GM23338 (cell line): ENCODE data around the gene EPHA4. TPM values are rescaled to one million over a fixed set of nuclear protein-coding genes. Genes with fewer than 3 reads are reported as not detected.
A peak's percentile ranks its signal among the peaks of the same experiment; 100 is the strongest.

Experiments
- ATAC-seq: fragments of 200-7000 bp; cut with Tn5 transposase; 3 replicates; pipeline ENCODE4 v1.9.1; 2020
- DNase-seq: peaks from one replicate; pipeline ENCODE4 v3.0.0-alpha.2; 2015; ENCODE audit warnings: low spot score
- H2AFZ ChIP-seq: fragments of 200-600 bp; sonication (generic); 2 replicates; pipeline ENCODE4 v1.8.0; 2016; ENCODE audit warnings: antibody characterized with exemption, mild to moderate bottlenecking, moderate library complexity
- H3F3A ChIP-seq: fragments of 200-600 bp; sonication (generic); replicated peaks from 2 replicates; pipeline ENCODE4 v1.8.0; 2017; ENCODE audit warnings: antibody characterized with exemption, mixed run types, low read depth
- H3K27ac ChIP-seq: fragments of 200-600 bp; sonication (generic); 2 replicates; pipeline ENCODE4 v1.6.1; 2016; ENCODE audit warnings: low read depth
- H3K27me3 ChIP-seq: fragments of 200-600 bp; sonication (generic); 2 replicates; pipeline ENCODE4 v1.8.0; 2016; ENCODE audit warnings: mild to moderate bottlenecking, mixed run types, moderate library complexity; ENCODE audit not compliant: insufficient read depth
- H3K36me3 ChIP-seq: fragments of 200-600 bp; sonication (generic); 2 replicates; pipeline ENCODE4 v1.8.0; 2016; ENCODE audit warnings: mild to moderate bottlenecking; ENCODE audit not compliant: insufficient read depth
- H3K4me1 ChIP-seq: fragments of 200-600 bp; sonication (generic); 2 replicates; pipeline ENCODE4 v1.8.0; 2016; ENCODE audit warnings: mild to moderate bottlenecking, moderate library complexity; ENCODE audit not compliant: insufficient read depth
- H3K4me2 ChIP-seq: fragments of 200-600 bp; sonication (generic); 2 replicates; pipeline ENCODE4 v1.7.1; 2017; ENCODE audit warnings: mixed run types
- H3K4me3 ChIP-seq: fragments of 200-600 bp; sonication (generic); 2 replicates; pipeline ENCODE4 v1.6.1; 2016; ENCODE audit warnings: mixed run types
- H3K79me2 ChIP-seq: fragments of 200-600 bp; sonication (generic); replicated peaks from 2 replicates; pipeline ENCODE4 v1.8.0; 2017; ENCODE audit warnings: mild to moderate bottlenecking; ENCODE audit not compliant: insufficient read depth
- H3K9me2 ChIP-seq: fragments of 200-600 bp; sonication (generic); 2 replicates; pipeline ENCODE4 v1.8.0; 2017; ENCODE audit not compliant: insufficient read depth
- H4K20me1 ChIP-seq: fragments of 200-600 bp; sonication (generic); replicated peaks from 2 replicates; pipeline ENCODE4 v1.8.0; 2017; ENCODE audit warnings: mild to moderate bottlenecking; ENCODE audit not compliant: insufficient read depth
- H3K27ac Mint-ChIP-seq: 2 replicates; pipeline ENCODE4 v1.8.0; 2020; ENCODE audit warnings: inconsistent platforms, mild to moderate bottlenecking, moderate library complexity, mixed read lengths
- H3K27me3 Mint-ChIP-seq: 3 replicates; pipeline ENCODE4 v1.8.0; 2022; ENCODE audit warnings: low read depth, mild to moderate bottlenecking, moderate library complexity, mixed read lengths, inconsistent platforms; ENCODE audit not compliant: insufficient read depth, poor library complexity
- H3K36me3 Mint-ChIP-seq: 3 replicates; pipeline ENCODE4 v1.8.0; 2021; ENCODE audit warnings: low read depth, mild to moderate bottlenecking, inconsistent platforms, moderate library complexity, mixed read lengths
- H3K4me1 Mint-ChIP-seq: 3 replicates; pipeline ENCODE4 v1.8.0; 2020; ENCODE audit warnings: mild to moderate bottlenecking, inconsistent platforms, mixed read lengths
- H3K4me3 Mint-ChIP-seq: 3 replicates; pipeline ENCODE4 v1.8.0; 2021; ENCODE audit warnings: moderate library complexity, mild to moderate bottlenecking, inconsistent platforms, mixed read lengths
- H3K9me3 Mint-ChIP-seq: 3 replicates; pipeline ENCODE4 v1.8.0; 2020; ENCODE audit warnings: moderate library complexity, mild to moderate bottlenecking, inconsistent platforms, mixed read lengths
- CREB1 ChIP-seq: fragments of 250-450 bp; sonication (Bioruptor Pico); IDR thresholded peaks from 2 replicates; pipeline ENCODE4 v1.5.0; 2020; ENCODE audit warnings: low read depth, mild to moderate bottlenecking, moderate library complexity
- EZH2 ChIP-seq: fragments of 200-600 bp; sonication (generic); IDR thresholded peaks from one replicate; pipeline ENCODE4 v1.8.0; 2017; ENCODE audit warnings: antibody characterized with exemption, mild to moderate bottlenecking, low read depth; ENCODE audit not compliant: unreplicated experiment
- EZH2phosphoT487 ChIP-seq: fragments of 200-600 bp; sonication (generic); IDR thresholded peaks from one replicate; pipeline ENCODE4 v1.8.1; 2018; ENCODE audit warnings: antibody characterized with exemption; ENCODE audit not compliant: unreplicated experiment
- JUNB ChIP-seq: IDR thresholded peaks from one replicate; pipeline ENCODE4 v1.6.1; 2016; ENCODE audit warnings: antibody characterized with exemption; ENCODE audit not compliant: unreplicated experiment
- NANOG ChIP-seq: IDR thresholded peaks from 2 replicates; pipeline ENCODE4 v1.6.1; 2016; ENCODE audit warnings: antibody characterized with exemption, borderline replicate concordance
- POLR2AphosphoS5 ChIP-seq: IDR thresholded peaks from 2 replicates; pipeline ENCODE4 v1.6.1; 2016; ENCODE audit warnings: antibody characterized with exemption, low read depth
- STAT1 ChIP-seq: IDR thresholded peaks from one replicate; pipeline ENCODE4 v1.6.1; 2016; ENCODE audit warnings: antibody characterized with exemption; ENCODE audit not compliant: unreplicated experiment
- ZNF114 ChIP-seq: fragments of 250-450 bp; sonication (Bioruptor Pico); IDR thresholded peaks from 2 replicates; pipeline ENCODE4 v1.5.0; 2020; ENCODE audit warnings: mild to moderate bottlenecking, moderate library complexity
- ZNF331 ChIP-seq: fragments of 250-450 bp; sonication (Bioruptor Pico); IDR thresholded peaks from 2 replicates; pipeline ENCODE4 v1.5.0; 2020; ENCODE audit warnings: low read depth, mild to moderate bottlenecking, moderate library complexity
- polyA plus RNA-seq: library from polyadenylated mRNA; unstranded; fragments of >200 nt; fragmentation: Nextera tagmentation; extraction: Ambion mirVana; gene quantifications from 2 replicates; pipeline ENCODE4 v1.2.1, GENCODE V29; 2016
- total RNA-seq: library from RNA; depleted of rRNA; stranded (reverse); fragments of >200 nt; shearing (Covaris generic); gene quantifications from 2 replicates; pipeline ENCODE4 v1.2.3, GENCODE V29; 2014
- TF ChIP-seq, protein P1 (sequence below), 2 experiments: fragments of 200-600 bp in 1 of 2; sonication (generic) in 1 of 2; conservative IDR thresholded peaks; 2 replicates each; pipeline versions ENCODE4 v1.5.1 to v1.6.1; 2016 to 2017; ENCODE audit warnings: antibody characterized with exemption in 2 of 2, low read depth in 2 of 2, mild to moderate bottlenecking in 2 of 2, moderate library complexity in 1 of 2
- TF ChIP-seq, protein P2 (sequence below): fragments of 250-450 bp; sonication (Bioruptor Pico); IDR thresholded peaks from 2 replicates; pipeline ENCODE4 v1.5.0; 2020; ENCODE audit warnings: mild to moderate bottlenecking, moderate library complexity
- TF ChIP-seq, protein P3 (sequence below): IDR thresholded peaks from 2 replicates; pipeline ENCODE4 v1.6.1; 2016; ENCODE audit warnings: antibody characterized with exemption

The EPHA4 gene
- total and polyA plus RNA-seq, 2 experiments from 2014 or later: 4.1 to 6.2 TPM

DNA sequence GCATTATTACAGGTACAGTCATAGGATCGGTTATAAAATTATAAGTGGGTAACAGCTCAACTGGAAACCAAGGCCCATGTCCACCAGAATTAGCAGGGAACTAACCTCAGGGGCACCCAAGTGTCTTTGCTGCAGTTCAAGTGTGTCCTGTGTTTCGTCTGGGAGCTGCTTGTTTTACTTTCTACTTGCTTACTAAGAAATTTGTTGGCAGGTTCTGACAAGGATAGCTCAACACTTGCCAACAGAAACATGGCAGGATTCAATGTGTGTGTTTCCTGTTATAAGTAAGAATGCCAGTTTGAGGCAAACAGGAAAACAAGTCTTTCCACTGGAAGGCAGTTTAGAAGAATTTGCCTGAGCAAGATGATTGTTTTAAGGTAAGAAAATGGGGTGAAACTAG lies 104.5 kb downstream of the EPHA4 start:
- Histone ChIP-seq H3K4me2 (peak overlapping the region; percentile 35; the same call in 1 of the 2 replicates), H3K4me3 (no peak overlapping the region), H3K27ac (no peak overlapping the region), H4K20me1 (0 out of 2 replicates have a peak, but pooled peaks cover 3% of the 10 kb centered on the region), H3K36me3 (no peaks in the 10 kb centered on the region), H3K27me3 (peaks cover 38% of the 10 kb centered on the region), H2AFZ (no peak overlapping the region), H3K9me2 (peaks cover 5% of the 10 kb centered on the region; the same call in 1 of the 2 replicates), H3F3A (no peaks in the 10 kb centered on the region), H3K79me2 (no peaks in the 10 kb centered on the region), H3K4me1 (peaks cover 17% of the 10 kb centered on the region)
- H3K27me3 Mint-ChIP-seq: peaks cover 14% of the 10 kb centered on the region
- ATAC-seq: no peak
- no peak overlapping the region for H3K27ac Mint-ChIP-seq
- TF ChIP-seq EZH2phosphoT487: no peak
- no peak for DNase-seq
- H3K9me3 Mint-ChIP-seq: no peaks in the 10 kb centered on the region
- no peaks in the 10 kb centered on the region for H3K36me3 Mint-ChIP-seq
- peaks cover 44% of the 10 kb centered on the region for H3K4me1 Mint-ChIP-seq
- no peak overlapping the region for H3K4me3 Mint-ChIP-seq

DNA sequence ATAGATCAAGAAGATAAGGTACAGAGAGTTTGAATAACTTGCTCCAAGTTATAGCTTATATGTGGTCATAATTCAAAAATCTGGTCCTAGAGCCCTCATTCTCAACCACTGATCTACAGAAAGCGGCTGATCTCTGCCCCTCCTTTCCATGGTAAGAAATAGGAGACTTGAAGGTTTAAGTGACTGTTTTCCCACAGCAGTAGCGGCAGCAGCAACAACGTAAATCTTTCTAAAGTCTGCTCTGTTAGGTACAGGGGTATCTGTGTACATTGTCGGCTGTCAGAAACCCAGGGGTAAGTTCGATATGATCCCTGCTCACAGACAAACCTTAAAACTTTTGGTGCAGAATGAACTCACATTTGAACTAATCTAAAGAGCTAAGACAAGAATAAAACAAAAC lies 105.4 kb downstream of the EPHA4 start:
- Mint-ChIP-seq H3K36me3 (no peaks in the 10 kb centered on the region), H3K4me1 (peaks cover 44% of the 10 kb centered on the region), H3K4me3 (no peak overlapping the region), H3K27ac (no peak overlapping the region), H3K27me3 (peaks cover 14% of the 10 kb centered on the region), H3K9me3 (no peaks in the 10 kb centered on the region)
- DNase-seq (no peak), ATAC-seq (no peak)
- H3K79me2 ChIP-seq: no peaks in the 10 kb centered on the region
- H4K20me1 ChIP-seq: 0 out of 2 replicates have a peak, but pooled peaks cover 3% of the 10 kb centered on the region
- H2AFZ ChIP-seq: no peak overlapping the region
- H3K4me3 ChIP-seq: no peak overlapping the region
- peaks cover 17% of the 10 kb centered on the region for H3K4me1 ChIP-seq
- peaks cover 38% of the 10 kb centered on the region for H3K27me3 ChIP-seq
- H3F3A ChIP-seq: no peaks in the 10 kb centered on the region
- no peak overlapping the region for H3K27ac ChIP-seq
- no peak overlapping the region for H3K4me2 ChIP-seq
- peaks cover 5% of the 10 kb centered on the region; the same call in 1 of the 2 replicates for H3K9me2 ChIP-seq
- H3K36me3 ChIP-seq: no peaks in the 10 kb centered on the region
- TF ChIP-seq NANOG (no peak), JUNB (no peak), EZH2 (no peak), POLR2AphosphoS5 (no peak), CREB1 (CRISPR knock-in tag) (no peak), STAT1 (no peak), EZH2phosphoT487 (no peak), ZNF114 (CRISPR knock-in tag) (no peak), ZNF331 (CRISPR knock-in tag) (no peak)
- TF ChIP-seq, protein P1, sequence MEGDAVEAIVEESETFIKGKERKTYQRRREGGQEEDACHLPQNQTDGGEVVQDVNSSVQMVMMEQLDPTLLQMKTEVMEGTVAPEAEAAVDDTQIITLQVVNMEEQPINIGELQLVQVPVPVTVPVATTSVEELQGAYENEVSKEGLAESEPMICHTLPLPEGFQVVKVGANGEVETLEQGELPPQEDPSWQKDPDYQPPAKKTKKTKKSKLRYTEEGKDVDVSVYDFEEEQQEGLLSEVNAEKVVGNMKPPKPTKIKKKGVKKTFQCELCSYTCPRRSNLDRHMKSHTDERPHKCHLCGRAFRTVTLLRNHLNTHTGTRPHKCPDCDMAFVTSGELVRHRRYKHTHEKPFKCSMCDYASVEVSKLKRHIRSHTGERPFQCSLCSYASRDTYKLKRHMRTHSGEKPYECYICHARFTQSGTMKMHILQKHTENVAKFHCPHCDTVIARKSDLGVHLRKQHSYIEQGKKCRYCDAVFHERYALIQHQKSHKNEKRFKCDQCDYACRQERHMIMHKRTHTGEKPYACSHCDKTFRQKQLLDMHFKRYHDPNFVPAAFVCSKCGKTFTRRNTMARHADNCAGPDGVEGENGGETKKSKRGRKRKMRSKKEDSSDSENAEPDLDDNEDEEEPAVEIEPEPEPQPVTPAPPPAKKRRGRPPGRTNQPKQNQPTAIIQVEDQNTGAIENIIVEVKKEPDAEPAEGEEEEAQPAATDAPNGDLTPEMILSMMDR (conservative IDR thresholded peaks at IDR 0.05; ENCODE audit: low read depth in 2 of 2): no peak
- TF ChIP-seq, protein P2, sequence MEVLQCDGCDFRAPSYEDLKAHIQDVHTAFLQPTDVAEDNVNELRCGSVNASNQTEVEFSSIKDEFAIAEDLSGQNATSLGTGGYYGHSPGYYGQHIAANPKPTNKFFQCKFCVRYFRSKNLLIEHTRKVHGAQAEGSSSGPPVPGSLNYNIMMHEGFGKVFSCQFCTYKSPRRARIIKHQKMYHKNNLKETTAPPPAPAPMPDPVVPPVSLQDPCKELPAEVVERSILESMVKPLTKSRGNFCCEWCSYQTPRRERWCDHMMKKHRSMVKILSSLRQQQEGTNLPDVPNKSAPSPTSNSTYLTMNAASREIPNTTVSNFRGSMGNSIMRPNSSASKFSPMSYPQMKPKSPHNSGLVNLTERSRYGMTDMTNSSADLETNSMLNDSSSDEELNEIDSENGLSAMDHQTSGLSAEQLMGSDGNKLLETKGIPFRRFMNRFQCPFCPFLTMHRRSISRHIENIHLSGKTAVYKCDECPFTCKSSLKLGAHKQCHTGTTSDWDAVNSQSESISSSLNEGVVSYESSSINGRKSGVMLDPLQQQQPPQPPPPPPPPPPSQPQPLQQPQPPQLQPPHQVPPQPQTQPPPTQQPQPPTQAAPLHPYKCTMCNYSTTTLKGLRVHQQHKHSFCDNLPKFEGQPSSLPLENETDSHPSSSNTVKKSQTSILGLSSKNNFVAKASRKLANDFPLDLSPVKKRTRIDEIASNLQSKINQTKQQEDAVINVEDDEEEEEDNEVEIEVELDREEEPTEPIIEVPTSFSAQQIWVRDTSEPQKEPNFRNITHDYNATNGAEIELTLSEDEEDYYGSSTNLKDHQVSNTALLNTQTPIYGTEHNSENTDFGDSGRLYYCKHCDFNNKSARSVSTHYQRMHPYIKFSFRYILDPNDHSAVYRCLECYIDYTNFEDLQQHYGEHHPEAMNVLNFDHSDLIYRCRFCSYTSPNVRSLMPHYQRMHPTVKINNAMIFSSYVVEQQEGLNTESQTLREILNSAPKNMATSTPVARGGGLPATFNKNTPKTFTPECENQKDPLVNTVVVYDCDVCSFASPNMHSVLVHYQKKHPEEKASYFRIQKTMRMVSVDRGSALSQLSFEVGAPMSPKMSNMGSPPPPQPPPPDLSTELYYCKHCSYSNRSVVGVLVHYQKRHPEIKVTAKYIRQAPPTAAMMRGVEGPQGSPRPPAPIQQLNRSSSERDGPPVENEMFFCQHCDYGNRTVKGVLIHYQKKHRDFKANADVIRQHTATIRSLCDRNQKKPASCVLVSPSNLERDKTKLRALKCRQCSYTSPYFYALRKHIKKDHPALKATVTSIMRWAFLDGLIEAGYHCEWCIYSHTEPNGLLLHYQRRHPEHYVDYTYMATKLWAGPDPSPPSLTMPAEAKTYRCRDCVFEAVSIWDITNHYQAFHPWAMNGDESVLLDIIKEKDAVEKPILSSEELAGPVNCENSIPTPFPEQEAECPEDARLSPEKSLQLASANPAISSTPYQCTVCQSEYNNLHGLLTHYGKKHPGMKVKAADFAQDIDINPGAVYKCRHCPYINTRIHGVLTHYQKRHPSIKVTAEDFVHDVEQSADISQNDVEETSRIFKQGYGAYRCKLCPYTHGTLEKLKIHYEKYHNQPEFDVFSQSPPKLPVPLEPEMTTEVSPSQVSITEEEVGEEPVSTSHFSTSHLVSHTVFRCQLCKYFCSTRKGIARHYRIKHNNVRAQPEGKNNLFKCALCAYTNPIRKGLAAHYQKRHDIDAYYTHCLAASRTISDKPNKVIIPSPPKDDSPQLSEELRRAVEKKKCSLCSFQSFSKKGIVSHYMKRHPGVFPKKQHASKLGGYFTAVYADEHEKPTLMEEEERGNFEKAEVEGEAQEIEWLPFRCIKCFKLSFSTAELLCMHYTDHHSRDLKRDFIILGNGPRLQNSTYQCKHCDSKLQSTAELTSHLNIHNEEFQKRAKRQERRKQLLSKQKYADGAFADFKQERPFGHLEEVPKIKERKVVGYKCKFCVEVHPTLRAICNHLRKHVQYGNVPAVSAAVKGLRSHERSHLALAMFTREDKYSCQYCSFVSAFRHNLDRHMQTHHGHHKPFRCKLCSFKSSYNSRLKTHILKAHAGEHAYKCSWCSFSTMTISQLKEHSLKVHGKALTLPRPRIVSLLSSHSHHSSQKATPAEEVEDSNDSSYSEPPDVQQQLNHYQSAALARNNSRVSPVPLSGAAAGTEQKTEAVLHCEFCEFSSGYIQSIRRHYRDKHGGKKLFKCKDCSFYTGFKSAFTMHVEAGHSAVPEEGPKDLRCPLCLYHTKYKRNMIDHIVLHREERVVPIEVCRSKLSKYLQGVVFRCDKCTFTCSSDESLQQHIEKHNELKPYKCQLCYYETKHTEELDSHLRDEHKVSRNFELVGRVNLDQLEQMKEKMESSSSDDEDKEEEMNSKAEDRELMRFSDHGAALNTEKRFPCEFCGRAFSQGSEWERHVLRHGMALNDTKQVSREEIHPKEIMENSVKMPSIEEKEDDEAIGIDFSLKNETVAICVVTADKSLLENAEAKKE (CRISPR knock-in tag): no peak
- TF ChIP-seq, protein P3, sequence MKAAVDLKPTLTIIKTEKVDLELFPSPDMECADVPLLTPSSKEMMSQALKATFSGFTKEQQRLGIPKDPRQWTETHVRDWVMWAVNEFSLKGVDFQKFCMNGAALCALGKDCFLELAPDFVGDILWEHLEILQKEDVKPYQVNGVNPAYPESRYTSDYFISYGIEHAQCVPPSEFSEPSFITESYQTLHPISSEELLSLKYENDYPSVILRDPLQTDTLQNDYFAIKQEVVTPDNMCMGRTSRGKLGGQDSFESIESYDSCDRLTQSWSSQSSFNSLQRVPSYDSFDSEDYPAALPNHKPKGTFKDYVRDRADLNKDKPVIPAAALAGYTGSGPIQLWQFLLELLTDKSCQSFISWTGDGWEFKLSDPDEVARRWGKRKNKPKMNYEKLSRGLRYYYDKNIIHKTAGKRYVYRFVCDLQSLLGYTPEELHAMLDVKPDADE: no peak
